Stimulated activated CD8-positive, alpha-beta memory T cell treated with anti-CD3 and anti-CD28 coated beads, Interleukin-7, amount 100 ng/mL, for 24 hours (primary cell): ENCODE results near the gene TPK1.

Source experiments
- DNase-seq: peaks from one replicate; pipeline ENCODE4 v3.0.0-alpha.2; 2020; ENCODE audit warnings: low read depth

The TPK1 gene

DNA sequence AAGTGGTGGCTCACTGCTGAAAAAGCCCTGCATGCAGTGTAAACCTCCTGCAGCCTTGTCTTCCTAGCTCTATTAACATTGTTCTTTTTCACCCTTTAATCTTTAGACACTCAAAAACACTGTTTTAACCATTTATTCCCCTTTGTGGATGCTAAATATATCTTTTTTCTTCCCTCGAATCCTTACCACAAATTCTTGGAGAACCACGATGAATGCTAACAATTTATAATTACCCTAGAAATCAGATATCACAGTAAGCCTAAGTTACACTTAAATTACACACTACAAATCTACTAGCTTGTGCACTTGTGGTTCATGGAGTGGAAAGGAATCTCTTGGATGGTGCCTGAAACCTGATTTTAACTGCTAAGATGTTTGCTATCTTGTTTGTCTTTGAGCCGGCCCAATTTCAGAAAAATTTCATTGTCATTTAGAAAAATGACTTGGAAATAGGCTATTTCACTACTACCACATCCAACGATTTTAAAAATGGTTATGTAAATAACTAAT lies 307.3 kb downstream of the TPK1 start:
- no peak for DNase-seq

DNA sequence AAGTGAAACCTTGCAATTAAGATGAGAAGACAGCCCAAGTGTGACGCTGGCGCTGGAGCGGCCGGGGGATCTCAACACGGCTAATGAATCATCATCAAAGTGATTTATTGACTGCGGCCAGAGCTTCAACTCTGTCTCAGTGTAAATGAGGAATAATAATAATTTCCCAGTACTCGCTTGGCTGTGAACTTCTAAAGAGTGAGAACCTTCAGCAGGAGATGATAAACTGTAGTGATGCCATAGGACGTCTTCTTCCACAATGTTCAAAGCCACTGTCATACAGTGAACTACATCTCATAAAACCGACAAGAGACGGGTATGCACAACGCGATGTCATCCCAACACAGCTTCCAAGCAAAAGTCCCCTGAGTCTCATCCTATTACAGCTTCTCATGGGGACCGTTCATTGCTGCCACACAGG lies 308.8 kb downstream of the TPK1 start:
- DNase-seq: no peak

GRCh38 chr7:144525956-144526355 lies 309.9 kb downstream of the TPK1 start:
- no peak for DNase-seq

GRCh38 chr7:144524271-144524670 lies 311.6 kb downstream of the TPK1 start:
- DNase-seq: no peak

DNA sequence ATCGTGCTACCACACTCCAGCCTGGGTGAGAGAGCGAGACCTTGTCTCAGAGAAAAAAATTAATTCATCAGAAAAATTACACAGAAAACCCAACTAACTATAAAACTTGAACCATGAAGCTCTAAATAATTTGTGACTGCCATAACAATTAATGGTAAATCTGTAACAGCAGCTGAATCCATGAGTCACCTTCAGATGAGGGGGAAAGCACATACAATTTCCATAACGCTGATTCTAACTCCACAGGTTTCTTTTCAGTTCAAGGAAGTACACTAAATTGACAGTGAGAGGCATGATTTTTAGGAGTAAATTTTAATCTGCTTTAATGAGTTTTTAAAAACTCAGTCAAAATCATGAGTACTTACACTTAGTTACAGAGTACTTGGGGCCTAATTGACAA lies 312.2 kb downstream of the TPK1 start:
- no peak for DNase-seq

DNA sequence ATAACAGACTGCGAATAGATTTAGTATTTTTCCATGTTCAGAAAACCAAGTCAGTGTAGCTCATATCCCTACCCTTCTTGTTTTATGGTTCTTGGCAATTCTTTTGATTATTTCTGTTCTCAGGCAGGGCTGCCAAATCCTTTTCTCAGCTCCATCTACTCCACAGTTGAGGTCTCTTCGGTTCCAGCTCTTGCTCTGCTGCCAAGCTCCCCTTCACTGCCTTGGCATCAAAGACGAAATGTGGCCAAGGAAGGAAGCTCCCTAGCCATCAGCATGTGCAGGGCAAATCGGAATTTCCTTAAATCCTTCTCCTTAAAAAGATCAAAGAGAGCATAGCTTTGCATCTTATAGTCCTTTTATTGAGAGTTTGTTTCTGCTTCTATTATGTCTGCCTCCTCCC lies 315.9 kb downstream of the TPK1 start:
- DNase-seq: no peak

GRCh38 chr7:144518360-144518759 lies 317.5 kb downstream of the TPK1 start:
- no peak for DNase-seq

DNA sequence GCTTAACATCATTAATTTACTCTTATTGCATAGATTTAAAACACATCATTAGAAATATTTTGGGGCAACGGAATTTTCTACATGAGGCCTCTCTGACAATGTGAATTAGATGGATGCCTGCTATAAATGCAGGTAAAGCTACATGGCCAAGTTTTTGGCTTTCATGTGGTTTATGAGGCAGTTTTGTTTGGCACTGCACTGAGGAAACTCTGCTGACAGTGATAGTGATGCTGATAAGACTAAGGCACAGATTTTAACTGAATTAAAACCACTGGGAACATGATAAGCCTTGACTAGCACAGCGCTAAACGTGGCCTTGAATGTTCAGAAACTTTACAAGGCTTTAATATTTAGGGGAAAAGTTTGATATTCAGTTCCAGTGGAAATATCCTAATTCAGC lies 318.1 kb downstream of the TPK1 start:
- DNase-seq: no peak

DNA sequence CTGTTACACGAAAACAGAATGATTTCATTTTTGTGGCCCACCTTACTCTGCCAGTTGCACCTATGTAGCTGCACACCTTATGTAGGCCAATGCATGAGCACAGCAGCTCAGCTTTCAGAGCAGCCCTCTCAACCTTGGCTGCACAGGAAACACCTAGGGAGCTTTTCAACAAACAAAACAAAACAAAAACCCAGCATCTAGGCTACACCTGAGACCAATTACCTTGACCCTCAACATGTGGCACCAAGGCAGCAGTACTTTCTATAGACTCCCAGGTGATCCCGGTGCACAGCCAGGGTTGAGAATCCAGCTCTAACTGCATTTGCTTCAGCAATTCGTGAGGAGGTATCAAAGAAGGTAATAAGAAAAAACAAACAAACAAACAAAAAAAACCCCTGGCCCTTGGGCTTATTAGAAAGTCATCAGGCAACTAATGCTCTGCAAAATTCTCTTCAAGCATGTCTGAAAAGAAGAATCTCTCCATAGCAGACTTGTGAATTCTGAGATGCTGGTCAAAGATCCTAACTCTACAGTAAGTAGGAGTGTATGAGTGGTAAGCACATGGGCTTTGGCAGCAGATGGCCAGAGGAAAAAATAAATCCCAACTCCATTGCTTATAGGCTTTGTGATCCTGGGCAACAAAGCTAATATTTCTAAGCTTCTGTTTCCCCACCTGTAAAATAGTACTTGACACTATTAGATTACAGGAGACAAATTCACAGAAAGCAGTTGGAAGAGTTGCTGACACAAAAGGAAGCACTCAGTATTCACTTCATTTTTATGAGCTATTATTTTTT lies 318.9 kb downstream of the TPK1 start:
- no peak for DNase-seq

DNA sequence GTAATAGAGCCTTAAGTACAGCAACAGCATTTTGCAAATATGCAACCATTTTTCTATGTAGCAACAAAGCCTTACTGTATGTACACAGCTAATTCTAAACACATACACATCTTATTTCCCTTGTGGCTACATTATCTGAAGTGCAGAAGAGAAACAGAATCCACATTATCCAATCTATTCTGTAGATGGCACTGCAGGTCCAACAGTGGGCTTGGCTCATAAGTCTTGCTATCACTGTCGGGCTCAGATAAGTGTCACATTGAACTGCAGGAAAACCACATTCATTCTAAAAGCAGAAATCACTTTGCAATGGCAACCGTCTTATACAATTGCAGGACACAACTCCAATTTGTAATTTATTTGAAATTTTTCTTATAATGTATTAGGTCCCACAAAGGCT lies 322.5 kb downstream of the TPK1 start:
- no peak for DNase-seq

DNA sequence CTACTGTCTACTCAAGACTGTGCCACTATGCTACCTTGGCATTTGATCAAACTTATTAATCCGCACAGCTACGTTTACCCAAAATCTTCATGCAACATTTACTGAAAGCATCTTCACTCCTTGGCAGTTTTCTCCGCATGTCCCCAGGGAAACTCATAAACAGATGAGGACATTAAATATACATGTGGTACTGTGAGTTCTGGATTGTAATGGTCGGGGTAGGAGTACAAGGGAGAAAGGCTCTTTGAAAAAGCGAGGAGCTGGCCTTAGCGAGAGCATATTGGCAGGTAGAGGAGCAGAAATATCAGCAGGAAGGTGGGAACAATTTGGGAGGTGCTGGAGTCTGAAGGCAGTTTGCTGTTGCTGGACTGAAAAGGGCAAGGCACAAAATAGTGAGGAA lies 325.2 kb downstream of the TPK1 start:
- no peak for DNase-seq

GRCh38 chr7:144508702-144509101 lies 327.2 kb downstream of the TPK1 start:
- DNase-seq: no peak

DNA sequence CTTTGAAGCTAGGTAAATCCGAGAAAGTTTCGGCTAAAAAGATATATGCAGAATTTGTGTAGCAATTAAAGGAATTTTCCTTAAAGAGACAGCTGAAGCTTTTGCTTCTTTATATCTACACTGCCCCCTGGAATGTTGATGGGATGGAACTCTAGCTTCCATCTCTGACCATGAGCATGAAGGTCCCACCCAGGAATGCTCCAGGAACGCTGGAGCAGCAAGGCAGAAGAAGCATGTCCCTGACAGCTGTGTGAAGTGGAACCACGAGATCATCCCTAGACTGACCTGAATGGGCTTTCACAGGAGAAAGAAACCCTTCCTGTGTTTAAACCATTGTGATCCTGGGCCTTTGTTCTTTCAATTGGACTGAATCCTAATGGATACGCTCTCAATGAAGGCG lies 332.6 kb downstream of the TPK1 start:
- no peak for DNase-seq

DNA sequence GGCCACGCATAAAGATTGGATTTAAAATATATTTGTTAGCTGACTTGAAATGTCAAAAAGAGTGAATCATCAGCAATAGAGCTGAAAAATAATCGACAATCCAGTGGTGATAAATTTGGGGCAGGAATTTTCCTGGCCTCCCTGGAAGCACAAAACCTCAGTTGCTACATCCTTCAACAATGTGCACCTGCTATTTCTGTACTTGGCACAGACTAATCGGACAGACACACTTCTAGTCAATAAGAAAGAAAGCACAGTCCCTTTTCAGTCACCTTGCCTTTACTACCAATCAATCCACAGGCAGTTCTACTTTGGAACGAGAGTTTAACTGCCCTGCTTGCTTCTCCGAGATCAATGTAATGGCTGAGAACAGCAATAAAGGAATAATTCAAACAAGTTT lies 335.6 kb downstream of the TPK1 start:
- no peak for DNase-seq

- no peak for DNase-seq
These were observed 338.6 kb downstream of the TPK1 start for GRCh38 chr7:144497282-144497681.

GRCh38 chr7:144494355-144494754 lies 341.5 kb downstream of the TPK1 start:
- DNase-seq: no peak

DNA sequence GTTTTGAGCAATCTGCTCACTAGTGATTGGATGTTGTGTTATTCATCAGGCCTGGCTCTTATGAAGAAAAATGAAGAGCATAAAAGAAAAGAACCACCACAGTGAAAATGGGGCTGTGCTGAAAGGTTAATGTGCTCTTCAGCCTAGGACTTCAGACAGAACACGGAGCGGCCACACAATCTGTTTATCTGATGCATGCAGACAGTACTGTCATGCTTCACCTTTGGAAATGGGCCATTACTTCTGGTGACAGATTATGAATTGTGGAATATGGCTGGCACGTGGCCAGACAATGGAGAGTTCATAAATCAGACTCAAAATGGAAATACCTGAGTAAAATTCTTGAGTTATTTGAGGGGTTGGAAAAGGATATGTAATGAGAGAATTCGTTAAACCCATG lies 346.3 kb downstream of the TPK1 start:
- no peak for DNase-seq

GRCh38 chr7:144488977-144489376 lies 346.9 kb downstream of the TPK1 start:
- no peak for DNase-seq

- no peak for DNase-seq
These were observed 348.0 kb downstream of the TPK1 start for GRCh38 chr7:144487901-144488300.

- DNase-seq: no peak
These were observed 351.4 kb downstream of the TPK1 start for GRCh38 chr7:144484445-144484844.

DNA sequence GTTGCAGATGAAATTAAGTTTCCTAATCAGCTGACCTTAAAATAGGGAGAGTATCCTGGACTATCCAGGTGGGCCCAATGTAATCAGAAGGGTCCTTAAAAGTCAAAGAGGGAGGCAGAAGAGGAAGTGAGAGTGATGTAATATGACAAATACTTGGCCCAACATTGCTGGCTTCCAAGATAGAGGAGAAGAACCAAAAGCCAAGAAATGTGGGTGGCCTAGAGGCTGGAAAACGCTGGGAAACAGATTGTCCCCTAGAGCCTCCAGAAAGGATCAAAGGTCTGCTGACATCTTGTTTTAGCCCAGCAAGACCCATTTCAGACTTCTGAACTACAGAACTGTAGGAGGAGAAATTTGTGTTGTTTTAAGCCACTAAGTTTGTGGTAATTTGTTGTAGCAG lies 352.7 kb downstream of the TPK1 start:
- DNase-seq: no peak

- DNase-seq: no peak
These were observed 354.0 kb downstream of the TPK1 start for GRCh38 chr7:144481833-144482232.

- DNase-seq: no peak
These were observed 358.5 kb downstream of the TPK1 start for GRCh38 chr7:144477348-144477747.
